Astrocyte (in vitro differentiated cells and primary cell): Measurements from ENCODE around the gene C3orf22.

Experiments used
- EZH2 ChIP-seq: IDR thresholded peaks from 2 replicates; pipeline ENCODE4 v1.6.1; 2012; ENCODE audit warnings: mild to moderate bottlenecking, low read length, inconsistent platforms; ENCODE audit not compliant: insufficient read depth
- TF ChIP-seq, protein P1 (sequence below): IDR thresholded peaks from 2 replicates; pipeline ENCODE4 v1.5.1; 2011; ENCODE audit warnings: low read depth, mild to moderate bottlenecking, inconsistent platforms, low read length, moderate library complexity; ENCODE audit not compliant: insufficient read depth

DNA sequence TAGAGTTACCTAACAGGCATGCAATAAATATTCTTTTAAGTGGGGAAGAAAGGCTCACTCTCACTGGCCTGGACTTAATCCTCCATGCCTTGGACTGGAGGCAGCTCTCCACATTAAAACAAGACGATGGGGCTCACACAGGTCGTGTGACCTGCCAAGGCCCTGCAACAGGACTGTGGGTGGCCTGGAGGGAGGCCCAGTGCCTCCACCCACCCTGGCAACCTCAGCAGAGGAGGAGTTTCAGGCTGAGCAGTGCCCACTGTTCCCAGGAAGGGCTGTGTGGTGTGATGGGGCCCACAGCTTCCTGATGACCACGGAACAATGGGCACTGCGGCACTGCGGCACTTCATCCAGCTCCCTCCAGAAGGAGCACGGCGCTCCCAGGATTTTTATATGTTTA, 46.7 kb downstream of the C3orf22 start:
- TF ChIP-seq, protein P1, sequence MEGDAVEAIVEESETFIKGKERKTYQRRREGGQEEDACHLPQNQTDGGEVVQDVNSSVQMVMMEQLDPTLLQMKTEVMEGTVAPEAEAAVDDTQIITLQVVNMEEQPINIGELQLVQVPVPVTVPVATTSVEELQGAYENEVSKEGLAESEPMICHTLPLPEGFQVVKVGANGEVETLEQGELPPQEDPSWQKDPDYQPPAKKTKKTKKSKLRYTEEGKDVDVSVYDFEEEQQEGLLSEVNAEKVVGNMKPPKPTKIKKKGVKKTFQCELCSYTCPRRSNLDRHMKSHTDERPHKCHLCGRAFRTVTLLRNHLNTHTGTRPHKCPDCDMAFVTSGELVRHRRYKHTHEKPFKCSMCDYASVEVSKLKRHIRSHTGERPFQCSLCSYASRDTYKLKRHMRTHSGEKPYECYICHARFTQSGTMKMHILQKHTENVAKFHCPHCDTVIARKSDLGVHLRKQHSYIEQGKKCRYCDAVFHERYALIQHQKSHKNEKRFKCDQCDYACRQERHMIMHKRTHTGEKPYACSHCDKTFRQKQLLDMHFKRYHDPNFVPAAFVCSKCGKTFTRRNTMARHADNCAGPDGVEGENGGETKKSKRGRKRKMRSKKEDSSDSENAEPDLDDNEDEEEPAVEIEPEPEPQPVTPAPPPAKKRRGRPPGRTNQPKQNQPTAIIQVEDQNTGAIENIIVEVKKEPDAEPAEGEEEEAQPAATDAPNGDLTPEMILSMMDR, result no peak
- TF ChIP-seq EZH2, result no peak
